Nasal cavity respiratory epithelium epithelial cell of viscerocranial mucosa (primary cell): ENCODE data around the gene YTHDC2. TPM values are rescaled to one million over a fixed set of nuclear protein-coding genes. Genes with fewer than 3 reads are reported as not detected.

ENCODE experiments used
- total RNA-seq: library from RNA; depleted of rRNA; stranded (reverse); fragments of >200 nt; gene quantifications from 2 replicates; pipeline ENCODE4 v1.2.3, GENCODE V29; 2014

The YTHDC2 gene
- 26.3 and 34.9 TPM in 2 replicates for total RNA-seq

DNA sequence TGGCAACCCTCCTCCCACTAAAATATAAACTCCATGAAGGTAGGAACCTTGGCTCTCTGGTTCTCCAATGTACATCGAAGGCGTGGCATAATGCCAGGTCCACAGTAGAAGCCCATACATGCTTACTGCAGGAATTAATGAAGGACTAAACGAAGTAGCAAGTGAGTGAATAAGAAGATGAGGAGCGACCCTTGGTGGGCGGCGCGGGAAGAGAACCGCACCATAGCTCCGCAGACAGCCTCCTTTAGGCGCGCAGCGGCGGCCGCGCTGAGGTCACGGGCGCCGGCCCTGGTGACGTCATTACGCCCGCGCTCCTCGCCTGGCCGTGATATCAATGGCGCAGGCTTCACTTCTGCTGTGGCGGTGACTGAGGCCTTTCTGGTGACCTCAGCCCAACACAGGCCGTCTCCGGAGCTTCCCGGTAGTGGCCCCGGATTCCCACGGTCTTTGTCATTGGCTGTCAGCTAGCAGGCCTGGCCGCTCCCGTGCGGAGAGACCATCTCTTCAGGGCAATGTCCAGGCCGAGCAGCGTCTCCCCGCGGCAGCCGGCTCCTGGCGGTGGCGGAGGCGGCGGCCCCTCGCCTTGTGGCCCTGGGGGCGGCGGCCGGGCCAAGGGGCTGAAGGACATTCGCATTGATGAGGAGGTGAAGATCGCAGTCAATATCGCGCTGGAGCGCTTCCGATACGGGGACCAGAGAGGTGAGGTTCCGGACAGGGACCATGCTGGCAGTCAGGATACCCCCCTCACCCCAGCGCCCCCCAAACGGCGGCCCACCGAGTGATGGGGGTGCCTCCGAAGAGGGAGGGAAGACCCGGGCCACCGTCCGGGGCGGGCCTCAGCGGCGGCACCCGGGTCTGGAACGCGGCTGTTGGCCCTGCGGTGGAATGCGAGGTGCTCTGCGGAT lies at the start of gene YTHDC2:
TSS of gene YTHDC2 (plus strand) at position 311 of the 905 bp plus-strand sequence. CDS start at position 513, 202 bp downstream.

DNA sequence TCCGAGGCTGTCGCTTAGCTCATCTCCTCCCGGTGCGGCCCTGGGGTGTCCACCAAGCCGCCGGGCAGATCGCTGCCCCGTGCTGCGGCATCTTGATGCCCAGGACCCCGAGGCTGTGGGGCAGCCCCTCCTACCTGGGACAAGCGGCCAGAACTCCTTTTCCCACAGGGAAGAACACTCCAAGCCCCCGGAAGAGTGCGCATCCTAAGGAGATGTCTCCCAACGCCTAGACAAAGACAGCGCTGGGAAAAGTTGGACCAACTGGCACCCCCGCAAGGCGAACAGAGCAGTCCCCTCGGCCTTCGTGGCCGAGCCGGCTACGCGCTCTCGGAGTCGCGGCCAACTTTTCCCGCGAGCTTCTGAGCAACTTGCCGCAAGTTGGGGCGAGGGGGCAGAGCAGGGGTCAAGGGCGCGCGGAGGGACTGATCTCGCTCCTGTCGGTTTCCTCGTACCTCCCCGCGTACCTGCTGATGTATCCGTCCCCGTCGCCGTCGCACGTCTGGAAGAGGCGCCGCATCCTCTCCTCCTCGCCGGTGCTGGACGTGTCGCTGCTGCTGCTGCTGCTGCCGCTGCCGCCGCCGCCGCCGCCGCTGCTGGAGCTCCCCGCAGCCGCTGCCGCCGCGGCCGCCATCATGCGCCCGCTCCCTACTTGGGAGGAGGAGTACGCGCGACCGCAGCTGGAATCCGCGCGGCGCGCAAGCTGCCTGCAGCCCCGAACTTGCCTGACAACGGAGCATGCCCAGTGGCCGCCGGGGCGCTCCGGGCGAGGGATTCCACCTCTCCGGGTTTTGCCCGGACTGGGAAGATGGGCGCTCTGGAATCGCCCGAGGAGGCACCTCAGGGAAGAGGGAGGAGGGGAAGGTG lies 25.5 kb upstream of the YTHDC2 start, which contains the start of gene MCC:
TSS of gene MCC (minus strand) at position 673 of the 864 bp plus-strand sequence.

Other genes with a start within 250 kb of the YTHDC2 start
- gene TSSK1B, start 78.7 kb upstream of the YTHDC2 start, total RNA-seq, result under 0.01 and 1.1 TPM in 2 replicates
- gene MCC, start 25.2 kb upstream of the YTHDC2 start, total RNA-seq, result 58.1 and 180 TPM in 2 replicates